H1 (cell line): ENCODE data around the gene GDPGP1. TPM values are rescaled to one million over a fixed set of nuclear protein-coding genes. Genes with fewer than 3 reads are reported as not detected.

Experiments
- CTCF ChIA-PET: fragments of 300-600 bp; sonication (Branson Sonifier 250); formaldehyde crosslinking; loops from one replicate; lab custom pipeline; 2021; ENCODE audit not compliant: partially characterized antibody; lab: Charles Lee
- POLR2A ChIA-PET: fragments of 300-600 bp; sonication (Branson Sonifier 250); formaldehyde crosslinking; loops from one replicate; lab custom pipeline; 2021; ENCODE audit warnings: inconsistent platforms; ENCODE audit not compliant: partially characterized antibody; lab: Charles Lee
- DNase-seq, 2 experiments: peaks; one replicate each; pipeline versions ENCODE4 v3.0.0 to v3.0.0-alpha.2; 2010 to 2022; ENCODE audit warnings: low spot score in 2 of 2, low read depth in 1 of 2, mixed read lengths in 1 of 2
- FAIRE-seq: peaks from 2 replicates; lab custom pipeline; 2011; peaks lifted over from hg19 to GRCh38; lab: Jason Lieb, UNC
- H2AFZ ChIP-seq: 2 replicates; pipeline ENCODE4 v1.8.1; 2012; ENCODE audit warnings: low read length, inconsistent platforms
- H2AK5ac ChIP-seq: 2 replicates; pipeline ENCODE4 v1.6.1; 2013; ENCODE audit warnings: low read depth, low read length
- H2BK120ac ChIP-seq: replicated peaks from 2 replicates; pipeline ENCODE3; 2013; ENCODE audit warnings: low read depth, low read length, inconsistent platforms
- H2BK12ac ChIP-seq: 2 replicates; pipeline ENCODE4 v1.6.1; 2013; ENCODE audit warnings: low read depth, low read length
- H2BK15ac ChIP-seq: 2 replicates; pipeline ENCODE4 v1.6.1; 2013; ENCODE audit warnings: low read length
- H2BK20ac ChIP-seq: 2 replicates; pipeline ENCODE4 v1.6.1; 2013; ENCODE audit warnings: low read length
- H2BK5ac ChIP-seq: 2 replicates; pipeline ENCODE4 v1.6.1; 2013; ENCODE audit warnings: low read depth, low read length
- H3K14ac ChIP-seq: 2 replicates; pipeline ENCODE4 v1.6.1; 2013; ENCODE audit warnings: inconsistent platforms; ENCODE audit not compliant: insufficient read length
- H3K18ac ChIP-seq: 2 replicates; pipeline ENCODE4 v1.6.1; 2013; ENCODE audit warnings: low read length; ENCODE audit errors: extremely low read depth
- H3K23ac ChIP-seq: 2 replicates; pipeline ENCODE4 v1.6.1; 2013; ENCODE audit warnings: inconsistent platforms; ENCODE audit not compliant: insufficient read length
- H3K23me2 ChIP-seq: 2 replicates; pipeline ENCODE4 v1.6.1; 2013; ENCODE audit warnings: low read depth, low read length
- H3K27ac ChIP-seq: 2 replicates; pipeline ENCODE4 v1.6.1; 2011; ENCODE audit warnings: low read depth, low read length, inconsistent platforms
- H3K27me3 ChIP-seq, 4 experiments: replicated peaks in 1 of 4; 1 replicate in 1 of 4; 2 replicates in 3 of 4; pipeline versions ENCODE4 v1.6.1 to v1.8.1; 2011 to 2013; ENCODE audit warnings: low read length in 3 of 4, mild to moderate bottlenecking in 3 of 4, inconsistent platforms in 2 of 4, mixed read lengths in 2 of 4, moderate library complexity in 1 of 4; ENCODE audit not compliant: control insufficient read depth in 3 of 4, insufficient read depth in 3 of 4; ENCODE audit errors: extremely low read depth in 1 of 4
- H3K36me3 ChIP-seq, 4 experiments: 2 replicates each; pipeline versions ENCODE4 v1.6.1 to v1.8.1; 2011 to 2013; ENCODE audit warnings: mild to moderate bottlenecking in 4 of 4, low read length in 3 of 4, moderate library complexity in 2 of 4, control low read depth in 1 of 4, inconsistent platforms in 1 of 4; ENCODE audit not compliant: insufficient read depth in 4 of 4, control insufficient read depth in 2 of 4
- H3K4ac ChIP-seq: replicated peaks from 2 replicates; pipeline ENCODE3; 2013; ENCODE audit warnings: low read length, low read depth, mixed read lengths, inconsistent platforms; ENCODE audit not compliant: insufficient read length
- H3K4me1 ChIP-seq, 4 experiments: replicated peaks in 1 of 4; 1 replicate in 1 of 4; 2 replicates in 3 of 4; pipeline versions ENCODE4 v1.6.1 to v1.8.1; 2011 to 2013; ENCODE audit warnings: low read length in 3 of 4, inconsistent platforms in 2 of 4, mixed read lengths in 1 of 4; ENCODE audit not compliant: insufficient read depth in 4 of 4, control insufficient read depth in 3 of 4
- H3K4me2 ChIP-seq, 2 experiments: 2 replicates each; pipeline versions ENCODE4 v1.6.1 to v1.8.1; 2011 to 2013; ENCODE audit warnings: low read depth in 2 of 2, low read length in 2 of 2, control low read depth in 1 of 2, inconsistent platforms in 1 of 2, mild to moderate bottlenecking in 1 of 2; ENCODE audit not compliant: insufficient read depth in 1 of 2
- H3K4me3 ChIP-seq, 4 experiments: fragments of 200-600, 300-600 bp in 1 of 4; sonication (generic), shearing (Covaris generic), sonication (Bioruptor Twin) in 1 of 4; 2 replicates each; pipeline versions ENCODE4 v1.5.1 to v1.8.1; 2011 to 2016; ENCODE audit warnings: low read length in 4 of 4, low read depth in 3 of 4, control low read depth in 2 of 4, inconsistent platforms in 2 of 4, mild to moderate bottlenecking in 2 of 4, mixed read lengths in 1 of 4, moderate library complexity in 1 of 4; ENCODE audit not compliant: insufficient read depth in 2 of 4; ENCODE audit errors: extremely low read depth in 1 of 4
- H3K56ac ChIP-seq: replicated peaks from 2 replicates; pipeline ENCODE3; 2013; ENCODE audit warnings: low read depth, mild to moderate bottlenecking, mixed read lengths, low read length, inconsistent platforms; ENCODE audit not compliant: insufficient read length
- H3K79me1 ChIP-seq: 2 replicates; pipeline ENCODE4 v1.6.1; 2013; ENCODE audit warnings: low read depth, low read length, control low read depth
- H3K79me2 ChIP-seq, 2 experiments: 2 replicates each; pipeline versions ENCODE4 v1.6.1 to v1.8.1; 2012 to 2013; ENCODE audit warnings: low read length in 2 of 2, mild to moderate bottlenecking in 2 of 2, inconsistent platforms in 1 of 2; ENCODE audit not compliant: insufficient read depth in 2 of 2, control insufficient read depth in 1 of 2
- H3K9ac ChIP-seq, 4 experiments: replicated peaks in 1 of 4; 1 replicate in 1 of 4; 2 replicates in 3 of 4; pipeline versions ENCODE4 v1.6.1 to v1.8.1; 2011 to 2013; ENCODE audit warnings: low read depth in 3 of 4, low read length in 3 of 4, control low read depth in 2 of 4, mild to moderate bottlenecking in 2 of 4, moderate library complexity in 2 of 4, inconsistent platforms in 1 of 4; ENCODE audit errors: extremely low read depth in 1 of 4
- H3K9me3 ChIP-seq, 2 experiments: 2 replicates each; pipeline versions ENCODE4 v1.6.1 to v1.8.1; 2012 to 2013; ENCODE audit warnings: mild to moderate bottlenecking in 2 of 2, moderate library complexity in 2 of 2, control low read depth in 1 of 2, inconsistent platforms in 1 of 2, low read depth in 1 of 2, low read length in 1 of 2, mixed read lengths in 1 of 2; ENCODE audit not compliant: insufficient read depth in 2 of 2
- H4K20me1 ChIP-seq, 2 experiments: replicated peaks in 1 of 2; 2 replicates each; pipeline versions ENCODE3 to v1.8.1; 2011 to 2013; ENCODE audit warnings: inconsistent platforms in 2 of 2, low read length in 2 of 2, mild to moderate bottlenecking in 1 of 2; ENCODE audit not compliant: insufficient read depth in 2 of 2, control insufficient read depth in 1 of 2
- H4K5ac ChIP-seq: 2 replicates; pipeline ENCODE4 v1.6.1; 2013; ENCODE audit warnings: low read length, low read depth, mixed read lengths, inconsistent platforms; ENCODE audit not compliant: insufficient read length
- H4K8ac ChIP-seq: 2 replicates; pipeline ENCODE4 v1.8.0; 2013; ENCODE audit warnings: mild to moderate bottlenecking, moderate library complexity, low read length, inconsistent platforms; ENCODE audit not compliant: insufficient read depth; ENCODE audit errors: extremely low read depth
- H4K91ac ChIP-seq: replicated peaks from 2 replicates; pipeline ENCODE3; 2013; ENCODE audit warnings: low read length, mixed read lengths, inconsistent platforms; ENCODE audit not compliant: insufficient read length
- EZH2 ChIP-seq: fragments of 200-600 bp; sonication (generic); IDR thresholded peaks from 2 replicates; pipeline ENCODE4 v1.7.1; 2012; ENCODE audit warnings: low read depth, mild to moderate bottlenecking, moderate library complexity, low read length, inconsistent platforms; ENCODE audit not compliant: severe bottlenecking
- FOSL1 ChIP-seq: IDR thresholded peaks from 2 replicates; pipeline ENCODE4 v1.6.1; 2011; ENCODE audit warnings: mild to moderate bottlenecking, low read depth, low read length, moderate library complexity; ENCODE audit not compliant: insufficient read depth
- HDAC6 ChIP-seq: IDR thresholded peaks from one replicate; pipeline ENCODE4 v1.7.1; 2012; ENCODE audit warnings: low read depth, mild to moderate bottlenecking, inconsistent platforms, low read length, moderate library complexity
- KDM1A ChIP-seq: fragments of 200-600, 300-600 bp; sonication (generic); IDR thresholded peaks from 2 replicates; pipeline ENCODE4 v1.7.1; 2016; ENCODE audit warnings: mild to moderate bottlenecking, low read length, borderline replicate concordance
- SIN3A ChIP-seq, 2 experiments: IDR thresholded peaks in 1 of 2; conservative IDR thresholded peaks in 1 of 2; 2 replicates each; pipeline ENCODE4 v1.6.1; 2011 to 2012; ENCODE audit warnings: low read length in 2 of 2, improper control_type of control experiment in 1 of 2, low read depth in 1 of 2, mild to moderate bottlenecking in 1 of 2
- TAF1 ChIP-seq: IDR thresholded peaks from 2 replicates; pipeline ENCODE4 v1.6.1; 2011; ENCODE audit warnings: mild to moderate bottlenecking, low read depth, low read length
- TBP ChIP-seq: IDR thresholded peaks from 2 replicates; pipeline ENCODE4 v1.6.1; 2011; ENCODE audit warnings: low read depth, low read length, improper control_type of control experiment
- WGBS, 2 experiments: shearing (Covaris generic) in 1 of 2; methylation state at CpG; one replicate each; pipeline versions ENCODE4 v1.1.6 to v1.1.7; 2013 to 2015; ENCODE audit warnings: low lambda C conversion rate in 2 of 2, mixed read lengths in 2 of 2, inconsistent platforms in 1 of 2, low coverage in 1 of 2, missing lambda C conversion rate in 1 of 2; ENCODE audit not compliant: insufficient replicate concordance in 2 of 2, insufficient coverage in 1 of 2, insufficient read length in 1 of 2; ENCODE audit errors: extremely low coverage in 1 of 2, missing lambda C conversion rate in 1 of 2; 5-methylcytosine and 5-hydroxymethylcytosine counted together
- polyA plus RNA-seq, 7 experiments: library from polyadenylated mRNA; depleted of rRNA in 3 of 7; stranded (reverse) in 5 of 7; unstranded in 2 of 7; fragments of >200 nt in 5 of 7; fragments of 200-250 nt in 2 of 7; gene quantifications; 1 replicate in 5 of 7; 2 replicates in 1 of 7; 4 replicates in 1 of 7; pipeline versions ENCODE4 v1.2.1 to v1.2.3, GENCODE V29; 2011 to 2013; ENCODE audit warnings: missing spikeins in 2 of 7, mixed read lengths in 2 of 7
- total RNA-seq: library from RNA; stranded (reverse); fragmentation: NEBNext Ultra II Directional; extraction: Animal tissue kit (Norgen Biotek cat#: 25700); gene quantifications from 2 replicates; pipeline ENCODE4 v1.2.1, GENCODE V29; 2021
- TF ChIP-seq, protein P1 (sequence below): IDR thresholded peaks from 2 replicates; pipeline ENCODE4 v1.6.1; 2012; ENCODE audit warnings: inconsistent platforms

Gene GDPGP1
- total and polyA plus RNA-seq, 2 of the 8 experiments (the other 6 are each of a cell fraction or from before 2014, with no cell fraction given) = 1.8 to 5.6 TPM

DNA sequence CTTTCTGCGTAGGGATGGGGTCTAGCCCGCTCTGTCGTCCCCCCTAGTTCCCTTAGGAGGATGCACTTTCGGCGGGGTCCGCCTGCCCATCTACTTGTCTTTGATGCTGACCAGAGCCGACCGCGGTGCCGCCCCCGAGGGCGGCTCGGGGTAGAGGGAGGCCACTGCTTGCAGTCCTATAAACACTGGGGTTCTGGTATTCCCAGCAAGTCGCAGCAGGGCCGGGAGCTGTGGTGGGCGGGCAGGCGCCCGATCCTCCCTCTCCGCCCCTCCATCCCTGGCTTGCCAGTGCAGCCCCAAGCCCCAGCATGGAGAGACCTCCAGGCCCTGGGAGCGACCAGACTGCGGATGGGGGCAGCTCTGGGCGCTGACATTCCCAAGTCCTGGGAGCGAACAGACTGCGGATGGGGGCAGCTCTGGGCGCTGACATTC, 32.0 kb upstream of the GDPGP1 start:
- H2AK5ac ChIP-seq = no peak overlapping the region
- H3K9ac ChIP-seq = peak overlapping the region; percentile 55 to 63 (median 61); a peak in 4 of 7 replicates
- no peak overlapping the region for H3K23ac ChIP-seq
- H3K14ac ChIP-seq = no peak overlapping the region
- peaks cover 0 to 21% (median 7%) of the 10 kb centered on the region in 4 experiments; a peak in 5 of 7 replicates for H3K4me1 ChIP-seq
- no peak overlapping the region for H2BK120ac ChIP-seq
- no peaks in the 10 kb centered on the region for H3K27me3 ChIP-seq
- peak in 1 of 2 experiments; percentile 73 for DNase-seq
- H3K56ac ChIP-seq = no peak overlapping the region
- H3K79me1 ChIP-seq = peaks cover 16% of the 10 kb centered on the region
- peaks cover 6 to 29% of the 10 kb centered on the region in 2 experiments for H4K20me1 ChIP-seq
- no peaks in the 10 kb centered on the region for H3K9me3 ChIP-seq
- no peak overlapping the region for H2BK15ac ChIP-seq
- H2BK20ac ChIP-seq = no peak overlapping the region
- H3K27ac ChIP-seq = no peak overlapping the region
- peaks cover 9 to 47% of the 10 kb centered on the region in 2 experiments for H3K79me2 ChIP-seq
- H4K5ac ChIP-seq = no peak overlapping the region
- peak overlapping the region; percentile 95 for H3K18ac ChIP-seq
- ChIA-PET POLR2A (interaction anchor here (0.7 to 3.3 kb wide), 14 partner anchors 10 to 201 kb away, joined by 3 to 25 read pairs (median 6); partner anchors contain the start of genes CIB1, GDPGP1 and ZNF710), CTCF (interaction anchor here (0.6 to 12.6 kb wide), 7 partner anchors 10 to 1395 kb away, joined by 3 to 182 read pairs (median 4); partner anchors contain the start of genes CIB1 and GDPGP1)
- 4% methylated on average over 15 of the region's 25 CpGs; no CpG with 5 or more reads in 1 of the 2 experiments for WGBS, 2 experiments
- TF ChIP-seq HDAC6 (no peak), KDM1A (no peak), EZH2 (no peak), FOSL1 (no peak), SIN3A (conservative IDR thresholded peaks at IDR 0.05 in 1 of 2, IDR thresholded peaks at IDR 0.05 in 1 of 2; ENCODE audit: low read depth in 1 of 2, low read length in 2 of 2) (0 out of 4 replicates have a peak, but pooled peaks of 1 of the 2 experiments have one; percentile 12), TBP (0 out of 2 replicates have a peak, but pooled peaks have one; percentile 17), TAF1 (0 out of 2 replicates have a peak, but pooled peaks have one; percentile 24)
- TF ChIP-seq, protein P1, sequence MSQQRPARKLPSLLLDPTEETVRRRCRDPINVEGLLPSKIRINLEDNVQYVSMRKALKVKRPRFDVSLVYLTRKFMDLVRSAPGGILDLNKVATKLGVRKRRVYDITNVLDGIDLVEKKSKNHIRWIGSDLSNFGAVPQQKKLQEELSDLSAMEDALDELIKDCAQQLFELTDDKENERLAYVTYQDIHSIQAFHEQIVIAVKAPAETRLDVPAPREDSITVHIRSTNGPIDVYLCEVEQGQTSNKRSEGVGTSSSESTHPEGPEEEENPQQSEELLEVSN = no peak
- H3K23me2 ChIP-seq = peaks cover 16% of the 10 kb centered on the region
- peak overlapping the region; percentile 55 to 95 (median 81) for H3K4me3 ChIP-seq
- no peak for FAIRE-seq
- peak overlapping the region; percentile 85 to 86 for H3K4me2 ChIP-seq
- no peak overlapping the region for H2AFZ ChIP-seq
- H4K8ac ChIP-seq = no peak overlapping the region
- no peak overlapping the region for H4K91ac ChIP-seq
- no peak overlapping the region for H3K4ac ChIP-seq
- H3K36me3 ChIP-seq = peaks cover 0 to 2% (median 0%) of the 10 kb centered on the region in 4 experiments; a peak in 4 of 8 replicates
- peak overlapping the region; percentile 44; the same call in 1 of the 2 replicates for H2BK5ac ChIP-seq
- no peak overlapping the region for H2BK12ac ChIP-seq
